Posterior vena cava (tissue), 2 donors: ENCODE results near the gene TAF11. TPM values are rescaled to one million over a fixed set of nuclear protein-coding genes. Genes with fewer than 3 reads are reported as not detected.
"Not testable (repeated sequence)": the region's sequence is repeated elsewhere in the genome, so short reads cannot be mapped to it uniquely, and the experiment has no call there.

Source experiments
- DNase-seq: peaks from one replicate; pipeline ENCODE4 v3.0.0-alpha.2; 2020; ENCODE audit warnings: low spot score
- intact Hi-C, 2 donors: fragments of 100-400 bp; cut with DNase I; formaldehyde crosslinking; loops; one replicate each; pipeline versions ENCODE4 v1.14.1 to v1.14.2; 2022 to 2023
- long read RNA-seq, 2 donors: library from polyadenylated mRNA; unstranded; transcript quantifications; one replicate each; pipeline ENCODE4 v2.0.0, GENCODE V29; 2020 to 2021
- total RNA-seq, 2 donors: library from RNA; stranded (reverse); fragmentation: NEBNext Ultra II Directional; extraction: Animal tissue kit (Norgen Biotek cat#: 25700); gene quantifications; one replicate each; pipeline ENCODE4 v1.2.1, GENCODE V29; 2021
- donor health status: DM: yes; HTN: yes; CAD: no.
- donor health status: DM: yes; HTN: yes; CAD: no.

The TAF11 gene
- total RNA-seq = 10 to 100 TPM; 19.1 to 21.0 TPM
- long read RNA-seq, donor 1, transcript TAF11-201 (5 exons, 1,580 nt) = major isoform, 10 of 13 reads
- long read RNA-seq, donor 1, partial matches to known transcripts = 2 of 13 reads
- long read RNA-seq, donor 1, other reads (novel, unspliced or antisense) = 1 of 13 reads
- long read RNA-seq, donor 2, transcript TAF11-201 (5 exons, 1,580 nt) = major isoform, 64 of 72 reads
- long read RNA-seq, donor 2, partial matches to known transcripts = 1 of 72 reads
- long read RNA-seq, donor 2, other reads (novel, unspliced or antisense) = 5 of 72 reads

- peak; percentile 98 for DNase-seq
- intact Hi-C loops = loop anchor here in 1 of 2 donors (2.0 kb wide), 1 partner anchor 201 kb away; no protein-coding TSS in a partner anchor
These were observed at the start of gene TAF11 for GRCh38 chr6:34887753-34888513. Gene TAF11, minus strand, starts transcription at chr6:34888042. Its CDS starts 85 bp downstream, at chr6:34887957.

- intact Hi-C loops = no loop called here
- peak; percentile 88 for DNase-seq
These were observed 46.7 kb upstream of the TAF11 start for GRCh38 chr6:34934516-34934915.

GRCh38 chr6:34932202-34932601 lies 44.4 kb upstream of the TAF11 start:
- DNase-seq, intact Hi-C loops: not testable (repeated sequence)

DNA sequence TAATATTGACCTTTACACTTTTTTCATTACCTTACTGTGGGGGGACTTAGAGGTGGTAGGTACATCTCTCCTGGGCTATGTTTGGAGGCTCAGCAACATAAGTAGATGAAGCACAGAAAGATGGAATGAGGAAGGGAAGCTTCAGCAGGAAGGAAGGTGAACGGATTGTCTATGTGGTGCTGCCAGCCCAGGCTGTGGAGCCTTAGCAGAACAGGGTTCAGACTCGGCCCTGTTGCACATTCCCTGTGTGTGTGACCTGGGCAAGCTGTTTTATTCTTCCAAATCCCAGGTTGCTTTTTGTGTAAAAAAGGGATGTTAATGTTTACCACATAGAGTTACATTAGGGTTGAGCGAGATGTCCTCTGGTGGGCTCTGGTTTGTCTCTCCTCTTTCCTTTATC lies 42.4 kb upstream of the TAF11 start:
- no peak for DNase-seq

GRCh38 chr6:34929241-34929978 lies 41.6 kb upstream of the TAF11 start:
- DNase-seq = no peak
- intact Hi-C loops = no loop called here

More for the DNA sequence above, 42.4 kb upstream of the TAF11 start:
- intact Hi-C loops = no loop called here

GRCh38 chr6:34928695-34929094 lies 40.9 kb upstream of the TAF11 start:
- no peak for DNase-seq
- intact Hi-C loops = no loop called here

- intact Hi-C loops = no loop called here
These were observed 40.4 kb upstream of the TAF11 start for GRCh38 chr6:34928220-34928619.

DNA sequence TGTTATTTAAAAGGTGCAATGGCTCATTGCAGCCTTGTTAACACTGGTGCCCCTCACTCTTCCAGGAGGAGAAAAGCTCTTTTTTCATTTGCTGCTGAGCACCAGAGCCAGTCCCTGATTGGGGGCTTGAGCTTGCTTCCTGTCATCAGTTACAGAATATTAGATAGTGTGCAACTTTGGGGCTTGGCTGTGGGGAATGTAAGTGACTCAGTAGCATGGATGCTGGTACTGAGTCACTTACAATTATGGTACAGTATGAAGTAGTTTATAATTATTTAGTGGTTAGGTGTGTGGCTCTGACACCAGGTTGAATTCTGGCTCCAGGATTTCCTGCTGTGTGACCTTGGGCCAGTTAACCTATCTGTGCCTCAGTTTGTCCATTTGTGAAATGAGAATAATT lies 38.8 kb upstream of the TAF11 start:
- no peak for DNase-seq
- intact Hi-C loops = no loop called here

More at GRCh38 chr6:34928220-34928619, 40.4 kb upstream of the TAF11 start:
- DNase-seq = no peak

DNA sequence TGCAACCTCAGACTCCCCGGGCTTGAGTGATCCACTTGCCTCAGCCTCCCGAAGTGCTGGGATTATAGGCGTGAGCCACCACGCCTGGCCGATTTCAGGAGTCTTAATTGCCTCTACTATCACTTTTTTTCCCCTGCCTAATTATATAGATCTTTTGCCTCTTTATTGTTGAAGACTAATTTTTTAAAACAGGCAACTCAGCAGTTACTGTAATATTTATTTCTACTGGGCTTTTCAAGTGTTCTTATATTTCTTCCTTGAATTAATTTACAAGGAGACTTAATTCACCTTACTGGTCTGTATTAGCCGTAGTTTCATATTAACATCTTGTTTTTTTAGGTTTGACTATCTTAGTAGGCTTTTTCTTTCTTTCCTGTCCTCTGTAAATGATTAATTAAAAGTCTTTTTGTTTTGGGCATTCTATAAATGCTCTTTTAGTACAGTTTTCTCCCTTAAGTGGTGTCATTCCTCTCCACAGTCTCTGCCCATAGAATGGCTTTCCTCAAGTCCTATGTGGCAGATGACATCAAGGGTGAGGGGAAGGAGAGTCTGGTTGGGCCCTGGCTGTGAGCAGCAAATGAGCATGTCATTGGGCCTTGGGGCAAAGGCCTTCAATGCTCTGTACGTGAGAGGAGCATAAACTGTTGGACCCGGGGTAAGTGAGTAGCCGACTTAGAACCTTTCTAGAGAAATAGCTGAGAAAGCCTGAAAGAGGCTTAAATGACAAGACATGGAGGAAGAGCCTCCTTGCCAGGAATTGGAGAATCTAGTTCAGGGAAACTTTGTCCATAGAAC lies 37.2 kb upstream of the TAF11 start:
- intact Hi-C loops = no loop called here
- no peak for DNase-seq

DNA sequence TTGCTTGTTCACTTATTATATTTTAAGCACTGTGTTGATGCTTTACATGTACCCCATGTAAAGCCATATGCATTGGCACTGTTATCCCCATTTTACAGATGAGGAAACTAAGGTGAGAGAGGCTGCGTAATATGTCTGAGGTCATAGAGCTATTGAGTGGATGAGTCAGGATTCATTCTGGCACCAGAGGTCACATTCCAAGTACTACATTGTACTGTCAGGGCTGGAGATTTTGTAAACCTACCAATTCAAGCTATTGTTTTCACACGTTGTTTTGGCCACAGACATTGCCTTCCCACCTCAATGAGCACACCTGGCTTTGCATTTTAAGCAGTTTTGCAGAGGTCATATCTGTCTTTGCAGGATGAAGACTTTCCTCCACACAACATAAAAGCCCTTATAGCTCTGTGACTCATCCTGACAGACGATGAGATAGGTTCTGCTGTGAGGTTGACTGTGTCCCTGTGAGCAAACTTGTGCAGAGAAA lies 34.4 kb upstream of the TAF11 start:
- intact Hi-C loops = no loop called here
- no peak for DNase-seq

DNA sequence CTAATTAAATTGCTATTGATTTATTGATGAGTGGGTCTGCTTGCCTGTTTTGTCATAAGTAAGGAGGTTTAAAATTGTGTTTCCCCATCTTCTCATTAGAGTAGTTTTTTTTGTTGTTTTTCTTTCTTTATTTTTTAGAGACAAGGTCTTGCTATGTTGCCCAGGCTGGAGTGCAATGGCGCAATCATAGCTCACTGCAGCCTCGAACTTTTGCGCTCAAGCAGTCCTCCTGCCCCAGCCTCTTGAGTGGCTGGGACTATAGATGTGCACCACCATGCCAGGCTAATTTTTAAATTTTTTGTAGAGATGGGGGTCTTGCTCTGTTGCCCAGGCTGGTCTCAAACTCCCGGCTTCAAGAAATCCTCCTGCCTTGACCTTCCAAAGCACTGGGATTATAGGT lies 32.3 kb upstream of the TAF11 start:
- no peak for DNase-seq

GRCh38 chr6:34919651-34920050 lies 31.8 kb upstream of the TAF11 start:
- no peak for DNase-seq
- intact Hi-C loops = loop anchor here in 1 of 2 donors (10.0 kb wide), 1 partner anchor 45 kb away; no protein-coding TSS in a partner anchor

More for the DNA sequence above, 32.3 kb upstream of the TAF11 start:
- intact Hi-C loops = no loop called here

- intact Hi-C loops = loop anchor here in 1 of 2 donors (10.0 kb wide), 1 partner anchor 47 kb away; no protein-coding TSS in a partner anchor
- no peak for DNase-seq
These were observed 29.9 kb upstream of the TAF11 start for GRCh38 chr6:34917626-34918285.

- no peak for DNase-seq
- intact Hi-C loops = loop anchor here in 1 of 2 donors (10.0 kb wide), 1 partner anchor 48 kb away; no protein-coding TSS in a partner anchor
These were observed 28.6 kb upstream of the TAF11 start for GRCh38 chr6:34916348-34916967.

DNA sequence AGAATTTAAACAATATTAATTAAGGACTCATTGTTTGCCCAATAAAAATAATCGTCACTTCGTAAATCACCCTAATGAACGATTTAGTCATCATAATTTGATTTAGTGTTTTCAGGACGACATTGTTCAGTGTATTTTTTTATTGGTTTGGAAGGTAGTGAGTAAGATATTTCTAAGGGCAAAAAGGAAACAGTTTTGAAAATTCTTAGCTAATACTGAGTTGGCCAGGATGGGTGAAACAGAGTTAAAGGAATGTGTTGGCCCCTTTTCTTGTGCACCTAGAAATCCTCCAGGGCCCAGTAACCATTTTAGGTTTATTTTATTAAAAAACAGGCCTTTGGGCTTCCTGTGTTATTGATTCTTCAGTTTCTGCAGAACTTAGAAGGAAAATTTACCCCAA lies 26.5 kb upstream of the TAF11 start:
- DNase-seq = no peak
- intact Hi-C loops = loop anchor here in 1 of 2 donors (10.0 kb wide), 1 partner anchor 50 kb away; no protein-coding TSS in a partner anchor

- DNase-seq = no peak
- intact Hi-C loops = loop anchor here in 1 of 2 donors (10.0 kb wide), 1 partner anchor 52 kb away; no protein-coding TSS in a partner anchor
These were observed 25.0 kb upstream of the TAF11 start for GRCh38 chr6:34912715-34913464.

DNA sequence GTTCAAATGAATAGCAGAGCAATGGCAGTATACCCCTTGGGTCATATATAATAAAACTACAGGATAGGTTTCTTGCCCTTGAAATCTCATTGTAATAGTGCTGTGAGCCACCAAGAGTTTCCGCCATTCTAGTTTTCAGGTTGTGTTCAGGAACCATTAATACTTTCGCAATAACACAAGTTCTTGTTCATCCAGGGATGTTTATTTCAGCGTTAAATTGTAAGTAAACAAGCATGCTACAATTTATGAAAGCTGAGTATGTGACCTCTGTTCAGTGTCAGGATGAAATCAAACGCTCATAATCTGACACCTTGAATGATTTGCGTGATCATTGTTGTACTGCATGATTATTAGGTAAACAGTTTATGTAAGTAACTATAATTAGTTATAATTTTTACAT lies 24.0 kb upstream of the TAF11 start:
- intact Hi-C loops = loop anchor here in 1 of 2 donors (10.0 kb wide), 1 partner anchor 53 kb away; no protein-coding TSS in a partner anchor
- no peak for DNase-seq
